Measurements from ENCODE around the gene TSPAN33. TPM values are rescaled to one million over a fixed set of nuclear protein-coding genes. Genes with fewer than 3 reads are reported as not detected.

TSPAN33 gene
- total RNA-seq, 1 donor from 2014 or later = 6.2 TPM

DNA sequence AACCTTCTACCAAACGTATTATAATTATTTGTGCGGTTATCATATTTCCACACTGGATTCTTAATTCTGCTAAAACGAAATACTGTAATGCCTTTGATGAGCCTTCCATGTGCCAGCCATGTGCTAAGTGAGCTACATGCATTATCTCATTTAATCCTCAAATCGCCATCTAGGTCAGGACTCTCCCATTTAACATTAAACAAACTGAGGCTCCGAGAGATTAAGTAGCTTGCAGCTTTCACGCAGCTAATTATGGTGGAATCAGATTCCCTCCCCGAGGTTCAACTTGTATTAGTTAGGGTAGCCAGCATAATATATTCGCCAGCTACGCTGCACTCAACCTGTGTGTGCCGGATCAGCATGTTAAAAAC lies 798 bp upstream of the TSPAN33 start:
- Histone ChIP-seq H3K36me3 (no peaks in the 10 kb centered on the region), H3K27me3 (peaks cover 44% of the 10 kb centered on the region), H3K9me3 (no peaks in the 10 kb centered on the region), H3K4me1 (peaks cover 10% of the 10 kb centered on the region), H3K27ac (no peak overlapping the region), H3K4me3 (no peak overlapping the region)
- TF ChIP-seq CTCF (IDR thresholded peaks at IDR 0.05) = no peak
- ATAC-seq (no peak), DNase-seq (no peak)
- intact Hi-C loops (cut with DNase I) = no loop called here

GRCh38 chr7:129144834-129145668 lies 544 bp downstream of the TSPAN33 start:
- Histone ChIP-seq H3K36me3 (no peaks in the 10 kb centered on the region), H3K27ac (no peak overlapping the region), H3K4me3 (peak overlapping the region; percentile 50), H3K27me3 (peaks cover 45% of the 10 kb centered on the region), H3K4me1 (peaks cover 10% of the 10 kb centered on the region), H3K9me3 (no peaks in the 10 kb centered on the region)
- ATAC-seq (no peak), DNase-seq (no peak)
- TF ChIP-seq CTCF (IDR thresholded peaks at IDR 0.05) = no peak
- intact Hi-C loops (cut with DNase I) = no loop called here

- Histone ChIP-seq H3K27ac (no peak overlapping the region), H3K36me3 (no peaks in the 10 kb centered on the region), H3K4me3 (no peak overlapping the region), H3K27me3 (peaks cover 53% of the 10 kb centered on the region), H3K4me1 (peaks cover 10% of the 10 kb centered on the region), H3K9me3 (no peaks in the 10 kb centered on the region)
- ATAC-seq (no peak), DNase-seq (no peak)
- no peak for TF ChIP-seq CTCF (IDR thresholded peaks at IDR 0.05)
- intact Hi-C loops (cut with DNase I) = no loop called here
Measured at GRCh38 chr7:129146237-129146979, 1.9 kb downstream of the TSPAN33 start.

DNA sequence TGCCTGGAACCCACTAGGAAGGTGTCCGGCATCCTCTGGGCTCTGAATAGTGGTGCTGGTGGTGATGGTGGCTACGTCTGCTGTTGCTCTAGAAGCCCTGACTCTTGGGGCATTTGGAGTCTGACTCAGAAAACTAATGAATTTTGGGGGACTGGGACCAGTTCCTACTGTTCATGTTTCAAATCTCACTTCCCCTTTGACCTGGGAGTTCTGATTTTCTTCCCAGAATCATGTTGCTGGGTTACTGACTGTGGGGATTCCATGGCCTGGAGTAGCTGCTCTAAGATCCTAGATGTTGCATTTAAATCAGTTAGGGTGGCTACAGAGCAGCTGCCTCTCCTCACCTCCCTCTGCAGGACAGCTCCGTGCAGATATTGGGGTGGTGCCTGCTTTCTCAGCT lies 3.2 kb downstream of the TSPAN33 start:
- H3K9me3 ChIP-seq = no peaks in the 10 kb centered on the region
- TF ChIP-seq CTCF (IDR thresholded peaks at IDR 0.05) = no peak
- H3K27ac ChIP-seq = no peak overlapping the region
- ATAC-seq = no peak
- no peak overlapping the region for H3K4me3 ChIP-seq
- H3K4me1 ChIP-seq = peaks cover 10% of the 10 kb centered on the region
- no peaks in the 10 kb centered on the region for H3K36me3 ChIP-seq
- intact Hi-C loops (cut with DNase I) = no loop called here
- DNase-seq = no peak
- peaks cover 55% of the 10 kb centered on the region for H3K27me3 ChIP-seq

GRCh38 chr7:129149511-129149910 lies 5.0 kb downstream of the TSPAN33 start:
- DNase-seq = no peak
- Histone ChIP-seq H3K27me3 (peaks cover 40% of the 10 kb centered on the region), H3K27ac (no peak overlapping the region), H3K4me3 (no peak overlapping the region), H3K9me3 (no peaks in the 10 kb centered on the region), H3K36me3 (no peaks in the 10 kb centered on the region), H3K4me1 (peaks cover 4% of the 10 kb centered on the region)
- no peak for TF ChIP-seq CTCF (IDR thresholded peaks at IDR 0.05)
- ATAC-seq = peak; percentile 5
- intact Hi-C loops (cut with DNase I) = no loop called here
